H4 (cell line): ENCODE results near the gene BCAS3. TPM values are rescaled to one million over a fixed set of nuclear protein-coding genes. Genes with fewer than 3 reads are reported as not detected.
A peak's percentile ranks its signal among the peaks of the same experiment; 100 is the strongest.

Experiments
- DNase-seq: peaks from one replicate; pipeline ENCODE4 v3.0.0-alpha.2; 2015; ENCODE audit warnings: low spot score
- total RNA-seq: library from RNA; depleted of rRNA; stranded (reverse); fragments of >200 nt; shearing (Covaris generic); gene quantifications from 2 replicates; pipeline ENCODE4 v1.2.3, GENCODE V29; 2014

Gene BCAS3
- total RNA-seq, 1 experiment from 2014 or later: 10.2 TPM

DNA sequence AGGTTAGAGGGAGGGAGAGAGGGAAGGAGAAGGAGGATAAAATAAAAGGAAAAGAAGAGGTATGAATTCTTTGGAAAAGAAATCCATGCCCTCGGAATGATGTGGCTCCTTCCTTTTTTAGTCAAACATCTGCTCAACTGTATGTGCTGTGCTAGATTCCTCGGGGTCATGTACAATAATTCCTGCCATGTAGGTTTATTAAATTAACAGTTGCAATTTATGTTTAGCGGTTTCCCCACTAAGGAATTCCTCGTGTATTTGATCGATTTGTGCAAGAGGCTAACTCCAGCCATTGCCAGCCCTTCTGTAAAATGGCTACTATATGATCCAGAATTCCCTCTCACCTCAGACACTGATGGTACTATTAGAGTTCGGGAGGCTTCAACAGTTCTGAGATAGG lies 639.0 kb downstream of the BCAS3 start:
- DNase-seq: no peak

- no peak for DNase-seq
Measured at GRCh38 chr17:61317779-61318178, 640.1 kb downstream of the BCAS3 start.

GRCh38 chr17:61318684-61319098 lies 641.0 kb downstream of the BCAS3 start:
- DNase-seq: no peak

- no peak for DNase-seq
Measured at GRCh38 chr17:61321344-61321743, 643.7 kb downstream of the BCAS3 start.

- DNase-seq: no peak
Measured at GRCh38 chr17:61322325-61323002, 644.8 kb downstream of the BCAS3 start.

DNA sequence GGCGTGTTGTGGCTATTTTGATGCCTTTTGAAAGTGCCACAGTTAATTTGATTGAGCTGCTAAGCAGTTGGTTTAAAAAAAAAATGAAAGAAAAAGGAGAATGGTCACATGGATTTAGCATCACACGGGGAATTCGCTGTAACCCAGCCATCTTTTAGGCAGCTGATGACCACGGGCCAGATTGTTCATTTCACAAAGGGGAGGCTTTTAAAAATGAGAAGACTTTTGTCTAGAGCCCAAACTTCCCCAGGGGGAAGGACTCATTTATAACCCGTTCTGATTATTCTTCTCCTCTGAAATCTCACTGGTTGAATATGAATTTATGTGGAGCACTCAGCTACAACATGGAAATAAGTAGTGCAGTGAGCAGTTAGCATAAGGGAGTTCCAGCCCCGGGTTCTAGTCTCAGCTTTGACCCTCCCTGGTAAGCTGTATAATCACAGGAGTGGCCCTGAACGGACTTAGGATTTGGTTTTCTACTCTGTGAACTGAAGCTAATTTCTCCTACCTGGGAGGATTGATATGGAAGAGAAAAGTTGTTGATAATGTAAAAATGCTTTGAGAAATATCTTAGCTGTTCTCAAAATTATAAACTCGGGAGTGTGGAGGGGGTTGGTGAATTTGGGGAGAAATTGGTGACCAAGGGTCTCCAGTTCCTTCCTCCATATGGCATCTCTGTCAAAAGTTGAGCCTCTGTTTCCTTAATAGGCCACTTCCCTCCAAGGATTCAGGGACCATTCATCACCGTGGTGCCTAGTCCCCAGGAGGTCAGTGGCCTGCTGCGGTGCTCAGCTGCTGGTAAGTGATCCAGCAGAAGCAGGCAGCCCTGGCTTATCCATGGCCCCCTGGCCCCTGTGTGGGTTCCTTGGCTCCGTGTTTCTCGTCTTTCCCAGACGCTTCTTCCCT lies 645.6 kb downstream of the BCAS3 start:
- no peak for DNase-seq

DNA sequence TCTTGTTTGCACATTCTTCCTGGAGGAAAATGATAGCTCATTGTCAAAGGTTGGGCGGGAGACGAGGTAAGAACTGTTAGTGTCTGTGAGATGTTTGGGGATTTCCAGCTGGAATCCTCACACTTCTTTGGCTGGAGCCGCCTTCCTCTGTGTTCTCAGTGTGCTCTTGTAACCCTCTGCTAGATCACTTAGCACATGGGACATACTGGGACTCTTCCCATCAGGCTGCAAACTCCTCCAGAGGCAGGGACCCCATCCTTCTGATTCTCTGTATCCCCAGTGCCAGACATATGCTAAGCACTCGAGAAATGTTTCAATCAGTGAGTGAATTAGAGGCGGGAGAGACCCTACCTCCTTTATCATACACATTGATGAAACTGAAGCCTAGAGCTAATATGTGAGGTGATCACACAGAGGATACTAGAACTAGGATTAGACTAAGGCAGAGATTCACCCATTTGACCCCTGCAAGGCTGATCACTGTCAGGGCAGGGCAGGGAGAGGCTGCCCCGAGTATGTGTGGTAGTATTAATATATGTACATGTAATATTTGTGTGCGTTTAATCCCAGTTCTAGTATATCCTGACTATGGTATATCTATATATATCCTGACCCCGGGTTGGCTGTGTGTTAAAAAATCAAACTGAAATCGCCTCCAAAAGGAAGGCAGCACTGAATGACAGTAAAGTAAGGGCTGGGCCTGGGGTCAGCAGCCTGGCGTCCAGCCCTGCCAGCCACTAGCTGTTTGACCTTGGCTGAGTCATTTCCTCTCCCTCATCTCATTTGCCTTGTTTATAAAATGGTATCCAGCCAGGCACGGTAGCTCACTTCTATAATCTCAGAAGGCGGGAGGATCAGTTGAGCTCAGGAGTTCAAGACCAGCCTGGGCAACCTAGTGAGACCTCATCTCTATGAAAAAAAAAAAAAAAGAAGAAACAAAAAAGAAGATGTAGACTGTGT lies 646.5 kb downstream of the BCAS3 start:
- peak; percentile 47 for DNase-seq

- no peak for DNase-seq
Measured at GRCh38 chr17:61324950-61325349, 647.3 kb downstream of the BCAS3 start.

DNA sequence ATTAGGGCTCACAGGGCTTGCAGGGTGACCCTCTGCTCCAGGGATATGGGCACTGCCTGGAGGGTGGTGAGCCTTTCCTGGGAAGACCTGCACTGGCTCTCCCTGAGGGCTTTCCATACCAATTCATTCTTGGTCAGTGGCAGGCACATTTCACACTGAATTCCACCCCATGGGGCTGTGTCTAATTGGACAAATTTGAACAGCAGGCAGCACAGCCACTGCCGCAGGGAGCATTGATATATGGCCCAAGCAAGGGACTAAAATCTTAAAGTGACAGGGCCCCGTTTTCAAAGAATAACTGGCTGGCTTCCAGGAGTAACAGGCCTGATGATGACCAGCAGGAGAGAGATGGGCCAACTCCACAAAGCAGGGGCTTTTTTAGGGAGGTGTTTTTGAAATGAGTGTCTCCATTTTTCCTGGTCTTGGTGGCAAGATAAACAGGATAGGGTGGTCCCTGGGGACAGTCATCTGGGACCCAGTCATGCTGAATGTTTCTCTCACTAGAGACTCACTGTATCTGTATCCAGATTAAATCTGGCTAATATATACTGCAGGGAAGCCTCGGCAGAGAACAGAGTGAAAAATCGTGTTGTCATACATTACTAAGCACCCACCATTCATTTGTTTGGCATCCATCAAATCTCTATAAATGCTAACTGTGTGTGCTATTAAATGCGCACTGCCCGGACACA lies 647.9 kb downstream of the BCAS3 start:
- no peak for DNase-seq

DNA sequence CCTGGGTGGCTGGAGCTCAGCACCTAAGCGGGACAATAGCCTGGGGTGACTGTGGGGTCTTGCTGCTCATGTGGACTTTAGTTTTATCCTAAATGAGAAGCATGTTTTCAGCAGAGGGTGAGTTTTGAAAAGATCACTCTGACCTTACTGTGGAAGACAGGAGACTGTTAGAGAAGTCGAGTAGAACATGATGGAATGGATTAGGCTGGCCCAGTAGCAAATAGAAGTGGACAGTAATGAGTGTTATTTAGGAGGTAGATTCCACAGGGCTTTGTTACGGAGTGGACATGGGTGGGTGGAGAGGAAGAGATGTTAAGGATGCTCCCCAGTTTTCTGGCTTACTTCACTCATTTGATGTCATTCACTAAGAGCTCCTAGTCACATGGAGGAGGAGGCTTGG lies 648.7 kb downstream of the BCAS3 start:
- no peak for DNase-seq

DNA sequence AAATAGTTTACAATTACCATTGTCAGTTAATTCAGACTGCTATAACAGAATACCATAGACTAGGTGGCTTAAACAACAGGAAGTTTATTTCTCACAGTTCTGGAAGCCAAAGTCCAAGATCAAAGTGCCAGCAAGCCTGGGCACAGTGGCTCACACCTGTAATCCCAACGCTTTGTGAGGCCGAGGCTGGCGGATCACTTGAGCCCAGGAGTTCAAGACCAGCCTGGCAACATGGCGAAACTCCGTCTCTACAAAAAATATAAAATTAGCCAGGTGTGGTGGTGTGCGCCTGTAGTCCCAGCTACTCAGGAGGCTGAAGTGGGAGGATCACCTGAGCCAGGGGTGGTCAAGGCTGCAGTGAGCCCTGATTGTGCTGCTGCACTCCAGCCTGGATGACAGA lies 650.7 kb downstream of the BCAS3 start:
- no peak for DNase-seq

DNA sequence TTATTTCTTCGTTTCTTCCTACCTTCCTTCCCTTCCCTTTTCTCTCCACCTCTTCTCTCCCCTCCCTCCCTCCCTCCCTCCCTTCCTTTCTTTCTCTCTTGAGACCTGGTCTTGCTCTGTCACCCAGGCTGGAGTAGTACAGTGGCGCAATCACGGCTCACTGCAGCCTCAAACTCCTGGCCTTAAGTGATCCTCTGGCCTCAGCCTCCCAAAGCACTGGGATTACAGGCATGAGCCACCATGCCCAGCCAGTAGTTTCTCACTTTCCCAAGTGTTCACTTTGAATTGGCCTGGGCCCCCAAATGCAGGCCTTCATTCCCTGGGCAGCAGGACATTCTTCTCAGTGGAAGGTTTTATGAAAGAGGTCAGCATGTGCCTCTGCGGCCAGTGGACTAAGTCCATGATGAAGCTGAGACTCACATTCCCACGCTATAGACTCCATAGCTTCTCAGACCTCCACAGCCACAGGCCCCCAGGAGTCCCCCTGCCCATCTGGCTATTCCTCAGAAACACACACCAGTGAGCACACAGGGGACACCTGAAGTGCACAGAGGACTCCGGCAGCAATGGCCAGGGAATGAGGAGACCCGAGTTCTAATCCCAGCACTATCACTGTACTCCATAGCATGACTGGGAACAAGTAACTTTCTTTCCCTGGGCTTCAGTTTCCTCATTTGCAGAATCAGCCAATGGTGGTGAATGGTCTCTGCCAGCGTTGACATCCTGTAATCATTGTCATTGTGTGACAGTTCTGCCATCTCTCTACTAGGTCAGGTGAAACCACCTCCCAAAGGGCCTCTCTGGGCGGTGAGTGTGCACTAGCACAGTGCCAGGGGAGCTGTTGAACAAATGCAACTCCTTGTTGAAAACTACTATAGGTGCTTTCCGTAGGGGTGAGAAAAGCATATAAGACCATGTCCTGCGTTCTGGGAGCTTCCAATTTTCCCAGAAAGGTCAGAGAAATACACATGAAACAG lies 652.8 kb downstream of the BCAS3 start:
- no peak for DNase-seq

DNA sequence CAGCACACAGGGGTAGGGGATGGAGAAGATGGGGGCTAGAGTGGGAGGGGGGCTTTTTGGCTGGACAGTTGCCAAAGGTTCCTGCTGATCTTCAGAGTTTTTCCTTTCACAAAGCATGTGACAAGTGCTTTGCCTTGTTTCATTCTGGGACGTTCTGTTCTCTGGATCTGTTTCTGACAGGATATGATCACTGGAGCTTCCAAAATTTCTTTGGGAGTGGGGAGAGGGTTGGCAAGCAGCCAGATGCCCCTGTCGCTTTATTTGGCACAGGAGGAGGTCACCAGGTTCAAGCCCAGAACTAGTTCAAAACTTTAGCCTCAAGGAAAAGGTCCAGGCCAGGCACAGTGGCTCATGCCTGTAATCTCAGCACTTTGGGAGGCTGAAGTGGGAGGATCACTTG lies 653.5 kb downstream of the BCAS3 start:
- no peak for DNase-seq

GRCh38 chr17:61331886-61332285 lies 654.2 kb downstream of the BCAS3 start:
- no peak for DNase-seq

GRCh38 chr17:61333136-61333535 lies 655.5 kb downstream of the BCAS3 start:
- no peak for DNase-seq

- no peak for DNase-seq
Measured at GRCh38 chr17:61334673-61335072, 657.0 kb downstream of the BCAS3 start.

DNA sequence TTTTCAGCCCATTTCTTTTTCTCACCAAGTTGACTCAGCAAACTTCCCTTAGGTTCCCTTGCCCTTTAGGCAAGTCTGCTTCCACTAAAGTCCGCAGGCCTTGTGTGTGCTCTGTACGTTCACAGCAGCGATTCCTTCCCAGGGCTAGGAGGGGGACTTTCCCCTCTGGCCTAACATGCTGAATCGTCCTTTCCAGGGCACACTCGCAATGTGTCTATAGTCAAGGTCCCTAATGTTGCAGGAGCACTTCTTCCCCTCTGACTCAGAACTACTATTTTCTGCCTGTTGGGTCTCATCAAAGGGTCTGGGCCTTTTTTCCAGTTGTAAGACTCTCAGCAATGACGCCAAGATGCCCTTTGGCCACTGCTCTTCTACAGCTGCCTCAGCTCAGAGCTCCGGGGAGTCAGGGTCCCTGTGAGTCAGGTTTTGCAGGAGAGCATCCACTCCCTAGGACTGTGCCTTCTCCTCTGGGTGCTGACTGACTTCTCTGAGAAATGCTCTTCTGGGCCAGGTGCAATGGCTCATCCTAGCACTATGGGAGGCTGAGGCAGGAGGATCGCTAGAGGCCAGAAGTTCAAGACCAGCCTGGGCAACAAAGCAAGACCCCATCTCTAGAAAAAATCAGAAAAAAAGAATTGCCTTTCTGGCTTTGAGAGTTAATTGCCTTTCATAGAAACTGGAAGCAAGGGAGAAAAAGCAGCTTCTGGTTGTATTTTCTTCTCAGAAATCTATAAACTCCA lies 657.6 kb downstream of the BCAS3 start:
- no peak for DNase-seq

DNA sequence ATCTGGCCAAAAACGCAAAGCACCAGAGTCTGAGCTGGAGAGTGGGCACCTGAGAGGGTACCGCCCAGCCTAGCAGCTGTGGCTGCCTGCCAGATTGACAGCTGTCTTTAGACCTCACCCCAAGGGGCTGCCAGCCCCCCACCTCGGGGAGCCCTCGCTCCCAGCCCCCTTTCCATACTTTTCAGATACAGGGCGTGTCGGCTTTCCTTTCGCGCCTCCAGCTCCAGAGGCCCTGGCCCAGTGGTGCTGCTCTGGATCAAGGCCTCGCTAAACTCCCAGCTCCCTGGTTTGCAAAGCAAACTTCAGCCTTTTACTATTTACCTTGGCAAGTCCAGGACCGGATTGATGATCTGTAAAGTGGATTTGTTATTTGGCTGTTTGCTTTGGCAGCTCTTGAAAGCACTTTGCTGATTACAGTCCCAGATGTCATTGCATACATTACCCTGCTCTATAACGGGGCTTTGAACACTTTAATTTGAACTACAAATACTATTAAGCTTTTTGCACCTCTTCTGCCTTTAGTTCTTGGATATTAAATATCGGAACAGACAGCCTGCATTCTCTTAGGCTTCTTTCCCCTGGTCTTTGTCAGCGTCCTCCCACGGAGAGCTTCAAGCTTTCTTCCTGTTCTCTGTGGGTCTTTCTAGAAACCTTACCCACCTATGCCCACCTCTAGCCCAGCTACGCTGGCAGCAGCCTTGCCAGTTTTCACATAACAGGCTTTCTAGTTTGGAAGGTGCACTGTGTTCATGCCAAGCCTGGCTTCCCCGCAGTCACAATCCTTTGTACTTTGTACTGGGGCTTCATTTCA lies 658.4 kb downstream of the BCAS3 start:
- DNase-seq: no peak

- no peak for DNase-seq
Measured at GRCh38 chr17:61337290-61337689, 659.6 kb downstream of the BCAS3 start.
